Trophoblast cell (in vitro differentiated cells and primary cell): ENCODE results near the gene OR2T2.
"Not testable (repeated sequence)": the region's sequence is repeated elsewhere in the genome, so short reads cannot be mapped to it uniquely, and the experiment has no call there.

Source experiments
- DNase-seq, 2 donors: peaks; one replicate each; pipeline ENCODE4 v3.0.0-alpha.2; 2016
- H2AFZ ChIP-seq: 2 replicates; pipeline ENCODE4 v1.6.1; 2013; ENCODE audit warnings: low read length, moderate library complexity, mild to moderate bottlenecking; ENCODE audit not compliant: insufficient read depth, poor library complexity
- H2AK5ac ChIP-seq: 2 replicates; pipeline ENCODE4 v1.6.1; 2013; ENCODE audit warnings: mild to moderate bottlenecking, low read length
- H2BK120ac ChIP-seq: 2 replicates; pipeline ENCODE4 v1.6.1; 2013; ENCODE audit warnings: low read length, mild to moderate bottlenecking, moderate library complexity; ENCODE audit not compliant: insufficient read depth, poor library complexity
- H2BK12ac ChIP-seq: 2 replicates; pipeline ENCODE4 v1.6.1; 2013; ENCODE audit warnings: mild to moderate bottlenecking, low read length, moderate library complexity
- H2BK5ac ChIP-seq: 2 replicates; pipeline ENCODE4 v1.6.1; 2013; ENCODE audit warnings: low read length, low read depth, moderate library complexity, mild to moderate bottlenecking; ENCODE audit not compliant: poor library complexity
- H3K14ac ChIP-seq: 2 replicates; pipeline ENCODE4 v1.6.1; 2013; ENCODE audit warnings: mild to moderate bottlenecking, low read length
- H3K18ac ChIP-seq: 2 replicates; pipeline ENCODE4 v1.6.1; 2013; ENCODE audit warnings: mild to moderate bottlenecking, low read length
- H3K23ac ChIP-seq: 2 replicates; pipeline ENCODE4 v1.6.1; 2013; ENCODE audit warnings: low read length
- H3K27ac ChIP-seq: 2 replicates; pipeline ENCODE4 v1.5.1; 2013; ENCODE audit warnings: low read depth, mild to moderate bottlenecking, inconsistent platforms, low read length, moderate library complexity
- H3K27me3 ChIP-seq: 2 replicates; pipeline ENCODE4 v1.6.1; 2013; ENCODE audit warnings: inconsistent platforms, mild to moderate bottlenecking, low read length, moderate library complexity; ENCODE audit not compliant: insufficient read depth
- H3K36me3 ChIP-seq, 2 experiments: 1 replicate in 1 of 2; 2 replicates in 1 of 2; pipeline ENCODE4 v1.6.1; 2013; ENCODE audit warnings: low read length in 2 of 2, mild to moderate bottlenecking in 2 of 2, moderate library complexity in 1 of 2; ENCODE audit not compliant: insufficient read depth in 2 of 2, control insufficient read depth in 1 of 2
- H3K4ac ChIP-seq: 2 replicates; pipeline ENCODE4 v1.6.1; 2013; ENCODE audit warnings: low read depth, mild to moderate bottlenecking, low read length, moderate library complexity
- H3K4me1 ChIP-seq, 2 experiments: 1 replicate in 1 of 2; 2 replicates in 1 of 2; pipeline ENCODE4 v1.6.1; 2013; ENCODE audit warnings: low read length in 2 of 2, mild to moderate bottlenecking in 2 of 2, moderate library complexity in 1 of 2; ENCODE audit not compliant: insufficient read depth in 2 of 2, control insufficient read depth in 1 of 2
- H3K4me2 ChIP-seq: 2 replicates; pipeline ENCODE4 v1.6.1; 2013; ENCODE audit warnings: inconsistent platforms, mild to moderate bottlenecking, low read length, moderate library complexity
- H3K4me3 ChIP-seq: 2 replicates; pipeline ENCODE4 v1.5.1; 2013; ENCODE audit warnings: mild to moderate bottlenecking, low read depth, low read length, inconsistent platforms
- H3K79me1 ChIP-seq: one replicate; pipeline ENCODE4 v1.6.1; 2013; ENCODE audit warnings: low read length
- H3K79me2 ChIP-seq: 2 replicates; pipeline ENCODE4 v1.6.1; 2013; ENCODE audit warnings: low read length, mild to moderate bottlenecking; ENCODE audit not compliant: control insufficient read depth, insufficient read depth, poor library complexity
- H3K9ac ChIP-seq: 2 replicates; pipeline ENCODE4 v1.6.1; 2013; ENCODE audit warnings: mild to moderate bottlenecking, low read length
- H3K9me3 ChIP-seq: 2 replicates; pipeline ENCODE4 v1.6.1; 2013; ENCODE audit warnings: low read depth, mild to moderate bottlenecking, control low read depth, inconsistent platforms, low read length; ENCODE audit not compliant: insufficient read depth
- H4K12ac ChIP-seq: 2 replicates; pipeline ENCODE4 v1.6.1; 2013; ENCODE audit warnings: low read depth, mild to moderate bottlenecking, low read length, moderate library complexity
- H4K8ac ChIP-seq: 2 replicates; pipeline ENCODE4 v1.6.1; 2013; ENCODE audit warnings: low read depth, mild to moderate bottlenecking, low read length, moderate library complexity
- H4K91ac ChIP-seq: one replicate; pipeline ENCODE4 v1.6.1; 2013; ENCODE audit warnings: low read depth, mild to moderate bottlenecking, low read length, moderate library complexity
- WGBS: extraction: QIAGEN DNeasy Blood & Tissue Kit; methylation state at CpG from one replicate; pipeline ENCODE4 v1.1.7; 2013; ENCODE audit warnings: missing lambda C conversion rate; ENCODE audit not compliant: insufficient read length, insufficient coverage; ENCODE audit errors: extremely low coverage; 5-methylcytosine and 5-hydroxymethylcytosine counted together

OR2T2 gene

DNA sequence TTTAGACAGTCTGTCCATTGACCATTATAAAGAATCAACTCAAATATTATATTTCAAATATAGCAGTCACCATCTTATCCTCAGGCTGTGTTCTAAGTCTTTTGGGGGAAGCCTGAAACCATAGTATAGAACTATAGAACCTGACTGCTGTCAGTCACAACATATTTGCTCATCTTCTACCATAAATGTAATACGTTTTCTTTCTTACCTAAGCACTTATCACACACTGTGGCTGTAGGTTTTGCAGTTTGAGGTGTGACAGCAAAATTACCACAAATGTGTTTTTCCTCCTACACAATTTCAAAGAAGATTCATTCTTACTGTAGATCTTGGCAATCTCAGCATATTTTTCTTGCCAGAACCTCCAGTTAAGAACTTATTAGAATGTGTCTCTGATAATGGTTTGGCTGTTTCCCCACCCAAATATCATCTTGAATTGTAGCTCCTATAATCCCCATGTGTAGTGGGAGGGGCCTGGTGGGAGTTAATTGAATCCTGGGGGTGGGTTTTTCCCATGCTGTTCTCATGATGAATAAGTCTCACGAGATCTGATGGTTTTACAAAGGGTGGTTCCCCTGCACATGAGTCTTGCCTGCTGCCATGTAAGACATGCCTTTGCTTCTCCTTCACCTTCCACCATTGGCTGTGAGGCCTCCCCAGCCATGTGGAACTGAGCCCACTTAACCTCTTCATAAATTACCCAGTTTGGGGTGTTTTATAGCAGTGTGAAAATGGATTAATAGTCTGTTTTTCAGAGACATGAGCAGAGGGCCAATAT lies 2.7 kb upstream of the OR2T2 start:
- no CpG with 5 or more reads among the region's 2 CpGs for WGBS
- not testable (repeated sequence) for H4K12ac ChIP-seq

DNA sequence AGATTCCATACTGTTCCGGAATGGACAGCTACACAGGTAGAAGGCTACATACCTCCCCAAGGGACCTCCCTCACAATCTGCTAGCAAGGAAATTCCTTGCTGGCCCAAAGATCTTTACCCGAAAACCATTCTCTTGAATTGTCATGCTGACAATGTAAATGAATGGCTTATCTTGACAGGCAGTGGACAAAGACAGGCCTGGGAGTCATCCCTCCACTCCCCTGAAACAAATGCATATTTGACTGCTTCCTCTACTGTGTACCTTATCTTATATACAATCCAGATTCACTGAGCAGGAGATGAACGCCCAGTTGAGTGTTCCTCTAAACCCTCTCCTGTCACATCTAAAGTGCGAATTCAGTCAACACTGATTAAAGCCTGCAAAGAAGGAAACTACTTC lies 834 bp upstream of the OR2T2 start:
- H2AK5ac ChIP-seq, H3K27ac ChIP-seq, H3K4me3 ChIP-seq, H3K23ac ChIP-seq, H3K18ac ChIP-seq, H2BK12ac ChIP-seq, H3K4me1 ChIP-seq, H3K27me3 ChIP-seq, H3K79me2 ChIP-seq, H3K36me3 ChIP-seq, H4K8ac ChIP-seq, H2BK120ac ChIP-seq, H3K4ac ChIP-seq, H3K79me1 ChIP-seq, H2BK5ac ChIP-seq, H3K9me3 ChIP-seq, H4K91ac ChIP-seq, H3K9ac ChIP-seq, H4K12ac ChIP-seq, H3K4me2 ChIP-seq, H2AFZ ChIP-seq, H3K14ac ChIP-seq: not testable (repeated sequence)
- DNase-seq: peak in 1 of 2 donors; percentile 4
- no CpG with 5 or more reads among the region's 4 CpGs for WGBS

More for the DNA sequence above, 2.7 kb upstream of the OR2T2 start:
- not testable (repeated sequence) for H3K14ac ChIP-seq, H3K79me2 ChIP-seq, H3K4me3 ChIP-seq, H3K9me3 ChIP-seq, H3K36me3 ChIP-seq, H4K8ac ChIP-seq, H3K4me2 ChIP-seq, DNase-seq, H2AK5ac ChIP-seq, H2BK5ac ChIP-seq, H3K18ac ChIP-seq, H3K9ac ChIP-seq, H3K27ac ChIP-seq, H2BK12ac ChIP-seq, H2AFZ ChIP-seq, H4K91ac ChIP-seq, H3K27me3 ChIP-seq, H3K4ac ChIP-seq, H3K4me1 ChIP-seq, H2BK120ac ChIP-seq, H3K23ac ChIP-seq, H3K79me1 ChIP-seq

- not testable (repeated sequence) for H3K36me3 ChIP-seq, H3K79me2 ChIP-seq, H4K8ac ChIP-seq, H2AK5ac ChIP-seq, H3K27ac ChIP-seq, H3K79me1 ChIP-seq, H2BK120ac ChIP-seq, DNase-seq, H4K91ac ChIP-seq, H3K4me1 ChIP-seq, H3K9me3 ChIP-seq, H4K12ac ChIP-seq, H3K18ac ChIP-seq, H2BK12ac ChIP-seq, H3K27me3 ChIP-seq, H3K4me3 ChIP-seq, H2AFZ ChIP-seq, H3K9ac ChIP-seq, H3K23ac ChIP-seq, H3K14ac ChIP-seq, H3K4ac ChIP-seq, H2BK5ac ChIP-seq, H3K4me2 ChIP-seq
- no CpG with 5 or more reads among the region's 4 CpGs for WGBS
These were observed 3.1 kb downstream of the OR2T2 start for GRCh38 chr1:248448409-248449074.

GRCh38 chr1:248449821-248450465 lies 4.5 kb downstream of the OR2T2 start:
- not testable (repeated sequence) for H3K27me3 ChIP-seq, H2AFZ ChIP-seq, H3K79me2 ChIP-seq, H2BK12ac ChIP-seq, H3K27ac ChIP-seq, H3K79me1 ChIP-seq, H4K8ac ChIP-seq, H3K18ac ChIP-seq, H4K12ac ChIP-seq, H2BK5ac ChIP-seq, H3K36me3 ChIP-seq, H2BK120ac ChIP-seq, H3K4me3 ChIP-seq, H3K4ac ChIP-seq, H2AK5ac ChIP-seq, H3K14ac ChIP-seq, H3K9ac ChIP-seq, H3K23ac ChIP-seq, H4K91ac ChIP-seq, H3K9me3 ChIP-seq, H3K4me1 ChIP-seq, H3K4me2 ChIP-seq
- DNase-seq: peak in 1 of 2 donors; percentile 3
- no CpG with 5 or more reads among the region's 6 CpGs for WGBS
